GM10266 (cell line): Measurements from ENCODE around the gene IRGC.
"Not testable (repeated sequence)": the region's sequence is repeated elsewhere in the genome, so short reads cannot be mapped to it uniquely, and the experiment has no call there.

Experiments used
- DNase-seq: peaks from one replicate; pipeline ENCODE4 v3.0.0; 2012; ENCODE audit errors: extremely low spot score
- TF ChIP-seq, protein P1 (sequence below): IDR thresholded peaks from 2 replicates; pipeline ENCODE4 v1.5.1; 2012; ENCODE audit warnings: mild to moderate bottlenecking, low read depth; ENCODE audit not compliant: control insufficient read depth, insufficient read depth; ENCODE audit errors: missing control alignments

IRGC gene

DNA sequence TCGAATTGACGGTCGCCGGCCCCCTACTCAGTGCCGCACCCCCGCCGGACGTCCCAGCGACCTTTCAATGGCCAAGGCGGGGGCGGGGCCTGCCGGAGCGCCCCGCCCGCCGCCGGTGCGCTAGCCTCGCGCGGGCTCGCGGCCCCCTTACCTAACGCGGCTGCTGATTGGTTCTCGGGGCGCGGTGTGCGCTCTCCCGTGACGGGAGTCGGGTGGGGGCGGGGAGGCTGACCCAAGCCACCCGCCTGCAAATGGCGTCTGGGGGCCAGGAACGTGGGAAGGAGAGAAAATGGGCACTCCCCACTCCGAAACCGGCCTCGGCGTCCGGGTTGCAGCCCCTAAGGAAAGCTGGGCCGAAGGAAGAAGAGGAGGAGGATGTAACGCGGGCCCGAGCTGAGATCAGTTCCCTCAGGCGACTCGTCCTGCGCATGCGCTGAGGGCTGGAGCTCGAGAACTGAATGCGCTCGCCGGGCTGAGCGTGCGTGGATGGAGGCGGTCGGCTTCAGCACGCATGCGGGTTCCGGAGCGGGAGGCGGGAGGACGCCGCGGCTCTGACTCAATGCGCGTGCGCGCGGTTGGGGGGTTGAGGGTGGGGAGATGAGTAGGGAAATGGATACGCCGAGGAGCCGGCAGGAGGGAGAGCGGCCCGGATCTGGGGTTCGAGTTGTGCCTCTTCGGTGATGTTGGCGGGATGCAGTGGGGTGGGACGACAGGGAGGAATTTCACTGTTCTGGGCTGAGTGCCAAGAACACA, 38.8 kb downstream of the IRGC start, which contains the start of gene SMG9:
TSS of gene SMG9 (minus strand) at position 460 of the 753 bp plus-strand sequence. CDS start 4,221 bp downstream, outside the sequence.
- TF ChIP-seq, protein P1, sequence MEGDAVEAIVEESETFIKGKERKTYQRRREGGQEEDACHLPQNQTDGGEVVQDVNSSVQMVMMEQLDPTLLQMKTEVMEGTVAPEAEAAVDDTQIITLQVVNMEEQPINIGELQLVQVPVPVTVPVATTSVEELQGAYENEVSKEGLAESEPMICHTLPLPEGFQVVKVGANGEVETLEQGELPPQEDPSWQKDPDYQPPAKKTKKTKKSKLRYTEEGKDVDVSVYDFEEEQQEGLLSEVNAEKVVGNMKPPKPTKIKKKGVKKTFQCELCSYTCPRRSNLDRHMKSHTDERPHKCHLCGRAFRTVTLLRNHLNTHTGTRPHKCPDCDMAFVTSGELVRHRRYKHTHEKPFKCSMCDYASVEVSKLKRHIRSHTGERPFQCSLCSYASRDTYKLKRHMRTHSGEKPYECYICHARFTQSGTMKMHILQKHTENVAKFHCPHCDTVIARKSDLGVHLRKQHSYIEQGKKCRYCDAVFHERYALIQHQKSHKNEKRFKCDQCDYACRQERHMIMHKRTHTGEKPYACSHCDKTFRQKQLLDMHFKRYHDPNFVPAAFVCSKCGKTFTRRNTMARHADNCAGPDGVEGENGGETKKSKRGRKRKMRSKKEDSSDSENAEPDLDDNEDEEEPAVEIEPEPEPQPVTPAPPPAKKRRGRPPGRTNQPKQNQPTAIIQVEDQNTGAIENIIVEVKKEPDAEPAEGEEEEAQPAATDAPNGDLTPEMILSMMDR, result no peak
- peak; percentile 92 for DNase-seq

DNA sequence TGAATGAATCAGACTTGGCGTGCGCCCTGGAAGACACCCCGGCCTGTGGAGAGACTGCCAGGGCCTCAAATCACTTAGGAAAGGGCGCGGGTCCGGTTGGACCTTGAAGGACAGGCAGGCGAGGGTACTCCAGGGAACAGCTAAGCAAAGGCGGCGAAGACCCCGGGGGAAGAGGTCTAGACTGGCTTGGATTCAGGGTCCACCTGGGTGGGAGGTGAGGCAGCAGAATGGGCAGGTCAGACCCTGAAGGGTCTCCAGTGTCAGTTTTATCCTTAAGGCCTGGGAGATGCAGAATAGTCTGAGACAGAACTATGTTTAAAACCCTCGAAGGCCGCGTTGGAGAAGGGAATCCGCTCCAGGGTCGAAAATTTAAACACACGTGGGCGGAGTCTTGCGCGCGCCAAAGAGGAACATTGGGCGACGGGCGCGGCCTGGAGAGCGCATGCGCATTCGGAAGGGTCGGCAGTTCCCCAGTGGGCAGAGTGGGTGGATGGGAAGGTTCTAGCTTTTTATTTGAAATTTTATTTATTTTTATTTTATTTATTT, 39.5 kb downstream of the IRGC start:
- TF ChIP-seq, protein P1, result no peak
- DNase-seq, result peak; percentile 80

DNA sequence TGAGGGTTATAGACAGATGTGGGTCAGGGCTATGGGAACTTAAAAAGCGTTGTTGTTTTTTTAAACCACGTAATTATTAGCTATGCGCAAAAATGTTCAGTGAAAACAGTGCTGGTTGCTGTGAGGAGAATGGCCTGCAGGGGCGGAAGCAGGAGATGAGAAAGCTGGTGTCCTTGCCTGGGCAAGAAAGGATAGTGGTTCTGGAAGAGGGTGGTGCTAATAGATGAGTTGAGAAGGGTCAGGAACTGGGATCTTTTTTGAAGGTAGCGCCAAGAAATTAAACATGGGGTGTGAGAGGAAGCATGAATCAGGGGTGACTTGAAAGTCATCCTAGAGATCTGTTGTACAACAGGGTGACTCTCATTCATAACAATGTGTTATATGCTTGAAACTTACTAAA, 43.6 kb downstream of the IRGC start:
- no peak for DNase-seq

DNA sequence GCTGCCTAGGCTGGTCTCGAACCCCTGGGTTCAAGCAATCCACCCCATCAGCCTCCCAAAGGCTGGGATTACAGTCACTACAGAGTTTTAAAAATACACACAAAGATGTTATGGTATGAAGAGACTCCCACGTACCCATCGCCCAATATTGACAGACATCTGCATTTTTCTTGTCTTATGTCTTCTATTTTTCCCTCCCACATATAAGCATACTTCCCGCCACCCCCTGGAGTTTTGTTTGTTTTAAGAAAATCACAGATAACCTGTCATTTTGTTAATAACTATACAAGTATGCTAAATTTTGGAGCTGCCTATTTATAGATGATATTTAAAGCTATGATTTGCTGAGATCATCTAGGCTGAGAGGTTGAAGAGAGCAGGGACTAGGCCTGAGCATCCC, 45.1 kb downstream of the IRGC start:
- DNase-seq, result no peak
- TF ChIP-seq, protein P1, result no peak

More for the DNA sequence above, 43.6 kb downstream of the IRGC start:
- TF ChIP-seq, protein P1, result peak; percentile 29

DNA sequence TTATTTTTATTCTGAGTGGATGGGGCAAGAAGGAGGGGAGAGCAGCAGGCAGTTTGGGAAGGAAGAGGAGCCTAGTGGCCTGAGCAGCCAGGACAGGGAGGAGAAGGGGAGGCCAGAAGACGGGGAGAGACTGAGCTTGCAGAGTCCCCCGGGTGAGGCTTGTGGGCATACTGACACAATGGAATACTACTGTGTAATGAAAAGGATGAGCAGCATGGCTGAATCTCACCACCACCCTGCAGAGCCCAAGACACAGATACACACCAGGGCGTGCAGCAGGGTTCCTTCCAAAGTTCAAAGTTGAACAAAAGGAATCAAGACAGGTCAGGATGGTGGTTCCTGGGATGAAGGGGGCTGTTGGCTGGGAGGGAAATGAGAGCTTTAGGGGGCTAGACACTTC, 46.9 kb downstream of the IRGC start:
- TF ChIP-seq, protein P1, result no peak
- no peak for DNase-seq

DNA sequence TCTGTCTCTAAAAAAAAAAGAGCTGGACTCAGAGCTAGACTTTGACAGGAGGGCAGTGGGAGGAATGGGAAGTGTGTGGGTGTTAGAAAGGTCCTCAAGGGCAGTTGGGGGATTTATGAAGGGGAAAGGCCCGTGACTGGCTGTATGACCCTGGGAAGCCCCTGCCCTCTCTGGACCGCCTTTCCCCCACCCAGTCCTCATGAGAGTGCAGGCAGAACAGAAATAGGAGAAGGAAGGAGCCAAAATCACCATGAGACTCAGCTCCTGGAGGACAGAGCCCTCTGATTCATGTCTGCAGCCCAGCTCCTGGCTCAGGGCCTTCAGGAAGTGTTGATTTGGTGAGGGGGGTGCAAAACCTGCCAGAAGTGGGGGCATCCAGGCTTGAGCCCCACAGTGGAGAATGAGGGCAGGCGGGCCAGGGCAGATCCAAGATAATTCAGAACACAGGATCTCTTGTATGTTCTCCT, 47.6 kb downstream of the IRGC start:
- TF ChIP-seq, protein P1, result no peak
- DNase-seq, result peak; percentile 54

DNA sequence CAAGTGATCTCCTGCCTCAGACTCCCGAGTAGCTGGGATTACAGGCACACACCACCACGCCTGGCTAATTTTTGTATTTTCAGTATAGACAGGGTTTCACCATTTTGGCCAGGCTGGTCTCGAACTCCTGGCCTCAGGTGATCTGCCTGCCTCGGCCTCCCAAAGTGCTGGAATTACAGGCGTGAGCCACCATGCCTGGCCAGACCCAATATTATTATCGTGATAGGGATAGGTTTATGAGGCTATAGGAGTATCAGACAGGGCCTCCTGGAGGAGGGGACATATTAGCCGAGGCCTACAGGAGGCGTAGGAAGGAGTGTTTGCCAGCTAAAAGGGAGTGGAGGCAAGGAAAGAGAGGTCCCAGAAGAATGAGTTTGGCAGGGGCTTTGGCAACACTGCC, 48.8 kb downstream of the IRGC start:
- DNase-seq, result not testable (repeated sequence)
